MM.1S (cell line): ENCODE data around the gene TRMT13.

Experiments
- DNase-seq: peaks from one replicate; pipeline ENCODE4 v3.0.0-alpha.2; 2015
- H2AFZ ChIP-seq: fragments of 300-600 bp; sonication (generic); 2 replicates; pipeline ENCODE4 v1.6.0; 2016; ENCODE audit warnings: antibody characterized with exemption, low read length
- H3F3A ChIP-seq: fragments of 300-600 bp; sonication (generic); 2 replicates; pipeline ENCODE4 v1.6.1; 2016; ENCODE audit warnings: mild to moderate bottlenecking, antibody characterized with exemption, low read length, moderate library complexity, mixed read lengths; ENCODE audit not compliant: insufficient read depth
- H3K27ac ChIP-seq: fragments of 300-600 bp; sonication (generic); 2 replicates; pipeline ENCODE4 v1.5.1; 2016; ENCODE audit warnings: mild to moderate bottlenecking, low read length
- H3K27me3 ChIP-seq: fragments of 300-600 bp; sonication (generic); replicated peaks from 2 replicates; pipeline ENCODE4 v1.6.0; 2016; ENCODE audit warnings: low read length; ENCODE audit not compliant: insufficient read depth
- H3K36me3 ChIP-seq: fragments of 300-600 bp; sonication (generic); replicated peaks from 2 replicates; pipeline ENCODE4 v1.6.1; 2016; ENCODE audit warnings: mild to moderate bottlenecking, low read length, mixed read lengths; ENCODE audit not compliant: insufficient read depth
- H3K4me1 ChIP-seq: fragments of 300-600 bp; sonication (generic); 2 replicates; pipeline ENCODE4 v1.6.1; 2016; ENCODE audit warnings: low read length, mixed read lengths
- H3K4me2 ChIP-seq: fragments of 300-600 bp; sonication (generic); 2 replicates; pipeline ENCODE4 v1.6.0; 2016; ENCODE audit warnings: low read depth, low read length
- H3K4me3 ChIP-seq: fragments of 300-600 bp; sonication (generic); 2 replicates; pipeline ENCODE4 v1.5.1; 2016; ENCODE audit warnings: low read length, mixed read lengths
- H3K79me2 ChIP-seq: fragments of 300-600 bp; sonication (generic); 2 replicates; pipeline ENCODE4 v1.6.1; 2016; ENCODE audit warnings: mixed run types, low read length, mixed read lengths
- H3K9ac ChIP-seq: fragments of 300-600 bp; sonication (generic); 2 replicates; pipeline ENCODE4 v1.6.1; 2016; ENCODE audit warnings: low read length, mixed read lengths
- H3K9me2 ChIP-seq: fragments of 300-600 bp; sonication (generic); replicated peaks from 2 replicates; pipeline ENCODE4 v1.6.1; 2016; ENCODE audit warnings: mild to moderate bottlenecking, low read length, mixed read lengths; ENCODE audit not compliant: insufficient read depth
- H3K9me3 ChIP-seq: fragments of 300-600 bp; sonication (generic); replicated peaks from 2 replicates; pipeline ENCODE4 v1.6.1; 2016; ENCODE audit warnings: mild to moderate bottlenecking, low read length, mixed read lengths; ENCODE audit not compliant: insufficient read depth
- H4K20me1 ChIP-seq: fragments of 300-600 bp; sonication (generic); 2 replicates; pipeline ENCODE4 v1.6.1; 2016; ENCODE audit warnings: mild to moderate bottlenecking, low read length, moderate library complexity, mixed read lengths; ENCODE audit not compliant: insufficient read depth
- CTCF ChIP-seq: fragments of 300-600 bp; sonication (generic); IDR thresholded peaks from 2 replicates; pipeline ENCODE4 v1.5.1; 2016; ENCODE audit warnings: antibody characterized with exemption, low read length, mixed read lengths
- EZH2 ChIP-seq: fragments of 300-600 bp; sonication (generic); optimal IDR thresholded peaks from 2 replicates; pipeline ENCODE3; 2017; ENCODE audit warnings: low read depth, mild to moderate bottlenecking, antibody characterized with exemption, low read length, mixed read lengths
- EZH2phosphoT487 ChIP-seq: fragments of 300-600 bp; sonication (generic); IDR thresholded peaks from 2 replicates; pipeline ENCODE4 v1.6.1; 2018; ENCODE audit warnings: antibody characterized with exemption, low read length

TRMT13 gene

GRCh38 chr1:100152271-100152670, 19.3 kb downstream of the TRMT13 start:
- Histone ChIP-seq H3K4me3 (no peak overlapping the region), H3K36me3 (no peaks in the 10 kb centered on the region), H3K9me3 (no peaks in the 10 kb centered on the region), H3K9me2 (no peaks in the 10 kb centered on the region), H3K27me3 (no peaks in the 10 kb centered on the region), H2AFZ (no peak overlapping the region), H3K4me1 (peaks cover 8% of the 10 kb centered on the region; the same call in 1 of the 2 replicates), H3K27ac (no peak overlapping the region), H3K4me2 (no peak overlapping the region), H3K79me2 (no peaks in the 10 kb centered on the region), H3K9ac (no peak overlapping the region), H3F3A (no peaks in the 10 kb centered on the region), H4K20me1 (no peaks in the 10 kb centered on the region)
- no peak for TF ChIP-seq EZH2
- no peak for TF ChIP-seq CTCF
- no peak for TF ChIP-seq EZH2phosphoT487
- no peak for DNase-seq

- no peak overlapping the region for H3K9ac ChIP-seq
- no peaks in the 10 kb centered on the region for H4K20me1 ChIP-seq
- H3F3A ChIP-seq = no peaks in the 10 kb centered on the region
- H3K36me3 ChIP-seq = no peaks in the 10 kb centered on the region
- no peak for TF ChIP-seq CTCF
- no peak for TF ChIP-seq EZH2
- TF ChIP-seq EZH2phosphoT487 = no peak
- H2AFZ ChIP-seq = no peak overlapping the region
- DNase-seq = no peak
- no peaks in the 10 kb centered on the region for H3K27me3 ChIP-seq
- no peaks in the 10 kb centered on the region for H3K9me2 ChIP-seq
- no peak overlapping the region for H3K4me3 ChIP-seq
- H3K27ac ChIP-seq = no peak overlapping the region
- H3K4me1 ChIP-seq = no peaks in the 10 kb centered on the region
- no peaks in the 10 kb centered on the region for H3K79me2 ChIP-seq
- no peak overlapping the region for H3K4me2 ChIP-seq
- H3K9me3 ChIP-seq = no peaks in the 10 kb centered on the region
These were observed 29.9 kb downstream of the TRMT13 start for GRCh38 chr1:100162881-100163280.

- H2AFZ ChIP-seq = no peak overlapping the region
- no peaks in the 10 kb centered on the region for H3K9me3 ChIP-seq
- no peak overlapping the region for H3K4me3 ChIP-seq
- no peaks in the 10 kb centered on the region for H3K27me3 ChIP-seq
- no peak overlapping the region for H3K4me2 ChIP-seq
- DNase-seq = no peak
- no peaks in the 10 kb centered on the region for H3K4me1 ChIP-seq
- no peak overlapping the region for H3K9ac ChIP-seq
- no peaks in the 10 kb centered on the region for H3K36me3 ChIP-seq
- H3K9me2 ChIP-seq = no peaks in the 10 kb centered on the region
- no peak overlapping the region for H3K27ac ChIP-seq
- no peaks in the 10 kb centered on the region for H4K20me1 ChIP-seq
- no peaks in the 10 kb centered on the region for H3K79me2 ChIP-seq
- no peaks in the 10 kb centered on the region for H3F3A ChIP-seq
- no peak for TF ChIP-seq EZH2phosphoT487
- no peak for TF ChIP-seq EZH2
These were observed 31.3 kb downstream of the TRMT13 start for GRCh38 chr1:100164216-100164615.

- H3K4me2 ChIP-seq = no peak overlapping the region
- DNase-seq = no peak
- no peaks in the 10 kb centered on the region for H3K27me3 ChIP-seq
- H3K9me2 ChIP-seq = no peaks in the 10 kb centered on the region
- H3F3A ChIP-seq = no peaks in the 10 kb centered on the region
- no peaks in the 10 kb centered on the region for H3K4me1 ChIP-seq
- H3K9me3 ChIP-seq = no peaks in the 10 kb centered on the region
- H2AFZ ChIP-seq = no peak overlapping the region
- H3K4me3 ChIP-seq = no peak overlapping the region
- no peak overlapping the region for H3K9ac ChIP-seq
- no peaks in the 10 kb centered on the region for H3K36me3 ChIP-seq
- no peaks in the 10 kb centered on the region for H3K79me2 ChIP-seq
- H3K27ac ChIP-seq = no peak overlapping the region
- no peaks in the 10 kb centered on the region for H4K20me1 ChIP-seq
- TF ChIP-seq EZH2phosphoT487 (no peak), CTCF (no peak)
These were observed 31.7 kb downstream of the TRMT13 start for GRCh38 chr1:100164702-100165101.
